ENCODE results near the gene GMPR2.

Gene GMPR2

DNA sequence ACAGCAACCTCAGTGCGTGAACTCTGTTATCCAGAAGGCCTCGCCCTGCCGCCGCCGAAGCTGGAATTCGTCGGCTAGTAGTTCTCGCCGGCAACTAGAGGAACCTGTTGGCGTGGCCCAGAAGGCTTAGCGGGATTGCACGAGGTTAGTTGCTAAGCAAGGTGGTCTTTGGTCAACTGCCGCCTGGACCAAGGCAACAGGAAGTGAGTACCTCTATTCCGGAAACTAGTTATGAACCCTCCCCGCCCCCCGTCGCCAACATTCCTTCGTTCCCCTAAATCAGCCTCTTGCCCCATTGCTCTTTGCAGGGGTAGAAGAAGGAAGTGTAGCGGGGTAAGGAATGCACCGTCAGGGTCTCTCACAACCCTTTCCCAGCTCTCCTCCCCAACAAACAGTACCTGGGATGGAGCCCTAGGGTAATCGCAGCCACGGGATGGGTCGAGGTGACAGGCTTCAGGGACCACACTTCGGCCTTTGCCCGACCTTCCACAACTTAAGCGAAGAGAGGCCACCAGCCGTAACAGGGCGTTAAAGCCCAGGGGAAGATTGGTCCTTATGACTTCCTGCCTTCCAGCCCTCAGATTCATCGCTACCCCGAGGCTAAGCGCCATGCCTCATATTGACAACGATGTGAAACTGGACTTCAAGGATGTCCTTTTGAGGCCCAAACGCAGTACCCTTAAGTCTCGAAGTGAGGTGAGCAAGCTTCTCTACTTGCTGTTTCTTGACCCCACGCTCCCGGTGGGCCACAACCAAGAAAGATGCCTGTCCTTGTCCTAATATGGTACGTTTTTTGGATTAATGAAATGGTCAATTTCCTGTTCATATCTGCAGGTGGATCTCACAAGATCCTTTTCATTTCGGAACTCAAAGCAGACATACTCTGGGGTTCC, at the start of gene GMPR2:
TSS of gene GMPR2 (plus strand) at position 285 of the 893 bp plus-strand sequence. CDS start at position 610, 325 bp downstream.
- no peaks in the 10 kb centered on the region for H3K27me3 Mint-ChIP-seq (ENCODE audit: low read depth)
- H3K4me1 Mint-ChIP-seq (ENCODE audit: low read depth), result peaks cover 33% of the 10 kb centered on the region
- H3K27ac Mint-ChIP-seq, result peak within 1 kb of the TSS; percentile 94
- no peak for DNase-seq (ENCODE audit: low spot score)
- no peaks in the 10 kb centered on the region for H3K9me3 Mint-ChIP-seq
- peak within 1 kb of the TSS; percentile 95 for H3K4me3 Mint-ChIP-seq
- H3K36me3 Mint-ChIP-seq (ENCODE audit: low read depth), result peaks cover 38% of the 10 kb centered on the region

DNA sequence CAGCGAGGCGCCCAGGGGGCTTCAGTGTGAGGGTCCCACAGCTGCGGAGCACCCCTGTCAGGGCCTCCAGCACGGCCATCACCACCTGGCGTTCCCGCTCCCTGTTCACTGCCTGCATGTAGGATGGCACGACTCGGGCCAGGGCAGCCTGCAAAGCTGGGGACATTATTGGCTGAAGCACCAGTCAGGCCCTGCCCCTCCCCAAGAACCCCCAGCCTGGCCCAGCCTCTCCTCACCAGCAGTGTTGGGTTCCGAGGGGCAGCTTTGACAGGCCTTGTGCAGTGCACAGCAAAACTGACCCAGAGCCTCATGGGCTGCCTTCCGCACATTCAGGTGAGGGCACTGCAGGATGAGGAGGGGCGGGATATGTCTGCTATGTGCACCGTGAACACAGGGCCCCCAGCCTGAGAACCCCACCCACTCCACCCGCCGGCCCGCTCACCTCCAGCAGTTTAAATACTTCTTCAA, 49.7 kb upstream of the GMPR2 start:
- no peaks in the 10 kb centered on the region for H3K27me3 Mint-ChIP-seq (ENCODE audit: low read depth)

DNA sequence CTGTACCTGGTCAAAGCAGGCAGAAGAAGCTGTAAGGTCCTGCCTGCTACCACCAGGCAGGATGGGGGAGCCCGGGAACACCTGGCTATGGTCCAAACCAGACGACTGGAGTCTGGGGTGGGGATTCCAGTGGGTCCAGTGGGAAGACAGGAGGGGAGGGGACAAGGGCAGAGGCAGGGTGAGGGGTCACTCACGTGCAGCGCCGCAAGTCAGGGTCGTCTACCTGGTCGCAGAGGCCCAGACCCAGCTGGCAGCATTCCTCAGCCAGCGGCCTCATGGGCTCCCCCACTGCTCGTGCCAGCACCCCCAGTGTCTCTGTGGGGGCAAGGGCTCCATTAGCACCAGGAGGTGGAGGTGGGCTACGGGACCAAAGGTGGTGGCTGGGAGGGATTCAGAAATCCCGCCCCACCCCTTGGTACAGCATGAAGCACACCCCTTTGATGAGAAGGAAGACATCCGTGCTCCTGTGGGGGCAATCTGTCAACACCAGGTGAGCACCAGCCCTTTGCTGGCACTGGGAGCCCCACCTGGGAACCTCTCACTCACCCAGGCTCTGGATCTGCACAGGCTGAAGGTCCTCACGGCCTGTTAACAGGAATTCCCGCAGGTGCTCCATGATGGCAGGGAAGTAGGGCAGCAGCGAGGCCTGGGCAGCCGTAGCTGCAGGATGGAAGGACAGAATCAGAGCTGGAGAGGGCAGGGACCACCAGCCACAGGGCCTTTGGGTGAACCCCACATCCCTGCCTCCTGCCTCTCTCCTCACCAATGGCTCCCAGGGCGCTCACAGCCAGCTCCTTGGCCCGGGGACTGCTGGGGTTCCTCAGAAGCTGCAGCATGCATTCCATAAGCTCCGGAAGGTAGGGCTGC, 48.4 kb upstream of the GMPR2 start:
- Mint-ChIP-seq H3K4me3 (no peak overlapping the region), H3K27ac (no peak overlapping the region), H3K4me1 (ENCODE audit: low read depth) (peaks cover 13% of the 10 kb centered on the region), H3K27me3 (ENCODE audit: low read depth) (no peaks in the 10 kb centered on the region), H3K9me3 (no peaks in the 10 kb centered on the region), H3K36me3 (ENCODE audit: low read depth) (peaks cover 42% of the 10 kb centered on the region)
- no peak for DNase-seq (ENCODE audit: low spot score)

More for the DNA sequence above, 49.7 kb upstream of the GMPR2 start:
- no peaks in the 10 kb centered on the region for H3K9me3 Mint-ChIP-seq
- no peak overlapping the region for H3K4me3 Mint-ChIP-seq
- H3K36me3 Mint-ChIP-seq (ENCODE audit: low read depth), result peaks cover 52% of the 10 kb centered on the region
- no peak for DNase-seq (ENCODE audit: low spot score)
- peaks cover 10% of the 10 kb centered on the region for H3K4me1 Mint-ChIP-seq (ENCODE audit: low read depth)
- H3K27ac Mint-ChIP-seq, result no peak overlapping the region

DNA sequence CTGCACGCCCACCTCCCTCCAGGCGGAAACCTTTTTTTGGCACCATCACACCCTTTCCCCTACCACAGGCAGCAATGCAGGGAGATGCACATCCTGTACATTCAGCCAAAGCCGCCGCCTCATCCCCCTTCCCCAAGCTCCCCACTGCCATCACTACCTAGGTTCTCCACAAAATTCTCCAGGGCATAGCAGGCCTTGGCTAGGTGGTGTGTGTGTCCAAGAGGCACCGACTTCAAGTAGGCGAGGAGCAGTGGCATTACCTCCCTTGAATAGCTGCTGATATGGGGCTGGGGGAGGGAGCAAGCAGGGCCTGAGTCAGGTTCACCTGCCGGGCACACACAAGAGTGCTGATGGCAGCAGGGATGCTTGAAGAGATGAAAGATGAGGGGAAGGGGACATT, 47.7 kb upstream of the GMPR2 start:
- H3K9me3 Mint-ChIP-seq, result no peaks in the 10 kb centered on the region
- no peak for DNase-seq (ENCODE audit: low spot score)
- H3K27me3 Mint-ChIP-seq (ENCODE audit: low read depth), result no peaks in the 10 kb centered on the region
- peaks cover 37% of the 10 kb centered on the region for H3K36me3 Mint-ChIP-seq (ENCODE audit: low read depth)
- H3K27ac Mint-ChIP-seq, result no peak overlapping the region
- no peak overlapping the region for H3K4me3 Mint-ChIP-seq
- H3K4me1 Mint-ChIP-seq (ENCODE audit: low read depth), result peaks cover 17% of the 10 kb centered on the region

DNA sequence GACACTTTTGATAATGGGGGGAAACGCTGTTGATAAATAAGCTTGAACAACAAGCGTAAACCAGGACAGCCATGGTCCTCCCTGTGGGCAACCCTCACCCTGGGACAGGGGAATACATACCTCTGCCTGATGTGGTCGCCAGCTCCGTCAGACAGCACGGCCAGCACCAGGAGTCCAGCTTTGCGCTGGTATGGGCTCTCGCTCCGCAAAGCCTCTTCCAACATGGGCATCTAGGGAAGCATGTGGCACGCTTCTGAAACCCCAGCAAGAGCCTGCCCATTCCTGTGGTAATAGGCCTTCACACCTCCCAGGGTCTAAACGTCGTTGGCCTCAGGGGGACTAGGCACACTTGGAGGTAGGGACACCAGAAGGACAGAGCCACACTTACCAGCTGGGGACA, 47.0 kb upstream of the GMPR2 start:
- no peak overlapping the region for H3K27ac Mint-ChIP-seq
- H3K4me3 Mint-ChIP-seq, result no peak overlapping the region
- no peaks in the 10 kb centered on the region for H3K27me3 Mint-ChIP-seq (ENCODE audit: low read depth)
- DNase-seq (ENCODE audit: low spot score), result no peak
- no peaks in the 10 kb centered on the region for H3K9me3 Mint-ChIP-seq
- peaks cover 18% of the 10 kb centered on the region for H3K4me1 Mint-ChIP-seq (ENCODE audit: low read depth)
- peaks cover 37% of the 10 kb centered on the region for H3K36me3 Mint-ChIP-seq (ENCODE audit: low read depth)

DNA sequence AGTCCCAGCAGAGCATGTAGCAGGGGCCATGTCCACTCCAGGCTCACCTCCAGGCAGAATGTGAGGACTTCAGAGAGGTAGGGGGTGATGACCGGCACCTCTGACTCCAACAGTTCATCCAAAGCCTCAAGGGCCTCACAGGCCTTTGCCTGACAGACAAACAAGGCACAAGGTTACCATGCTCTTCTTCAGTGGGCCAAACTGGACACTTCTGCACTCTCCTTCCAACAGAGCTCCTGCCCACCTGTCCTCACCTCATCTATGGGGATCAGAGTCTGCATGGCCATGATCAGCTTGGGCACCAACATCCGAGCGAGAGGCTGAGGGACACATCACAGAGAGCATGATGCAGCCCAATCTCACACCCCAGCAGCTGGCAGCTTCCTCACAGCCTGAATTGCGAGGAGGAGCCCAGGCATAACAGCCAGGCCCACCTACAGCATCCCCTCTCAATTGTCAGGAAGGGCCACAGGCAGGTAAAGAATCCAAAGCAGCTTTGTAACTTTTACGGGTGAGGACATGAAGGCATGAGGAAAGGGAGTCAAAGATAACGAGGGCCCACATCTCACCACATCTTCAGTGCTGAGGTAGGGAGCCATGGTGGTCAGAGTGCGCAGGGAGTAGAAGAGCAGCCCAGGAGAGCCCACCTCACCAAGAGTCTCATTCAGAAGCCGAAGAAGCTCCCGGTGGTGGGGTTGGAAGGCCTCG, 45.7 kb upstream of the GMPR2 start:
- Mint-ChIP-seq H3K36me3 (ENCODE audit: low read depth) (peaks cover 36% of the 10 kb centered on the region), H3K4me3 (peak overlapping the region; percentile 88), H3K27me3 (ENCODE audit: low read depth) (no peaks in the 10 kb centered on the region), H3K4me1 (ENCODE audit: low read depth) (peaks cover 22% of the 10 kb centered on the region), H3K27ac (peak overlapping the region; percentile 58), H3K9me3 (no peaks in the 10 kb centered on the region)
- DNase-seq (ENCODE audit: low spot score), result no peak

DNA sequence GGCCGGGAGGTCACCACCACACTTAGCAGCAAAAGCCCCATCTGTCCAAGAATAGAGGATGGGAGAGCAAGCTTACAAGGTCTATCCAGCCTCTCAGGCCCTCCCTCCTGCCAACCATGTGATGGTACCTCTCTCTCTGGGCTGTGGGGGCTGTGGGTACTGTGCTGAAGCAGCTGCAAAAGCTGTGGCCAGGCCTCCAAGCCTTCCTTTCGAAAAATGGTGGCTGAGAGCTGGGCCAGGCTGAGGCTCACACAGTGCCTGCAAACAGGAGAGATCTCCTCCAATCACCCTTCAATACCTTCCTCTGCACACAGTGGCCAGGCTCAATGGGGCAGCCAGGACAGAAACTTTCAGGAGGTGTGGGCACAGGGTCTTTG, 45.2 kb upstream of the GMPR2 start:
- peaks cover 37% of the 10 kb centered on the region for H3K36me3 Mint-ChIP-seq (ENCODE audit: low read depth)
- H3K9me3 Mint-ChIP-seq, result no peaks in the 10 kb centered on the region
- H3K4me3 Mint-ChIP-seq, result peak overlapping the region; percentile 88
- DNase-seq (ENCODE audit: low spot score), result no peak
- peaks cover 27% of the 10 kb centered on the region for H3K4me1 Mint-ChIP-seq (ENCODE audit: low read depth)
- peak overlapping the region; percentile 68 for H3K27ac Mint-ChIP-seq
- no peaks in the 10 kb centered on the region for H3K27me3 Mint-ChIP-seq (ENCODE audit: low read depth)

DNA sequence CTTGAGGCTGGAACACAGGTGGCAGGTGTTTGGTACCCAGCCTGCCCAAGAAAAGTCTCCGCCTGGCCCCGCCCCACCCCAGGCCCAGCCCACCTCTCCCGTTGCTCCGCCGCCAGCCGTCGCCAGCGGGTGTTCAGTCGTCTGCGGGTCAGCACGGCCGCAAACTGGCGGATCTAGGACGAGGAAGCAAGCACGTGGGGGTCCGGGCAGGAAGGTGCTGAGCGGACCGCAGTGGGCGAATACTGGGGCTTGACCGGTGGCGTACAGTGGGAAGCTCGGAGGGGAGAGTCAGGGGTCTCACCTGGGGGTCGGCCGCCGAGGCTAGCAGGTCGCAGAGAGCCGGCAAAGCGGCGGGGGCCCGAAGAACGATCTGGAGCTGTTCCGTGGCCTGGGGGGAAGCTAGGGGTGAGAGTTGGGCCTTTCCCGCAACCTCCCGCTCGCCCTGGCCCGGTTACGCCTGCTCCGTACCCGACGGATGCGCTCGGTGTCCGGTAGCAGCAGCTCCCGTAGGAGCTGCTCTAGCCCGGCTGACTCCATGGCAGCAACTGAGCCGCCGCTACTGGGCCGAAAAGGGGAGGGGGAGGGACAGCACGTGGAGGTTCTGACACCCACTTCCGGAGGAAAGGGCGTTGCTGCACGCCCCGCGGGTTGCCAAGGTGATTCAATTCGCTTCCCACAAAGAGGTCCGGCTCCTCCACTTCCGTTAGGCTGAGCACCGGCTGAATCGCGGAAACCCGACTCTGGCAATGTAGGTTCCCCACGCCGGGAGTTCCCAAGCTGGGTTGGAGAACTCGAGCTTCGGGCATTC, 44.3 kb upstream of the GMPR2 start, which contains the start of gene IPO4:
TSS of gene IPO4 (minus strand) at position 566 of the 808 bp plus-strand sequence. CDS start at position 537, 29 bp downstream.
- peak within 1 kb of the TSS; percentile 88 for H3K4me3 Mint-ChIP-seq
- peak; percentile 92 for DNase-seq (ENCODE audit: low spot score)
- no peaks in the 10 kb centered on the region for H3K27me3 Mint-ChIP-seq (ENCODE audit: low read depth)
- H3K27ac Mint-ChIP-seq, result peak within 1 kb of the TSS; percentile 68
- H3K9me3 Mint-ChIP-seq, result no peaks in the 10 kb centered on the region
- H3K36me3 Mint-ChIP-seq (ENCODE audit: low read depth), result peaks cover 39% of the 10 kb centered on the region
- H3K4me1 Mint-ChIP-seq (ENCODE audit: low read depth), result peaks cover 33% of the 10 kb centered on the region

DNA sequence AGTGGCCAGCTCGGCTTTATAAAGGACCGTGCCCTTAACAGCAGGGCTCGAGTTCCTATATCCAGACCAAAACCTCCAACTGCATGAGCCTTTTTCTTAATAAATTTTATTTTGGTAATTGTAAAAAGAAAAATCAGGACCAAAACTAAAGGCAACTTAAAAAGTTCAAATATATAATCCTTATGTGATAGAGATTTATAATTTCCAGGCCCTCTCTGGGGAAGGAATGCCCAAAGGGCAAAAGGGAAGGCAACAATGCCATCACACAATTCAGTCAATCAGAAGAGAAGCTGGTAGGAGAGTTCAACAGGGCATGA, 43.7 kb upstream of the GMPR2 start:
- Mint-ChIP-seq H3K27me3 (ENCODE audit: low read depth) (no peaks in the 10 kb centered on the region), H3K27ac (peak overlapping the region; percentile 68), H3K36me3 (ENCODE audit: low read depth) (peaks cover 39% of the 10 kb centered on the region), H3K4me3 (peak overlapping the region; percentile 88), H3K9me3 (no peaks in the 10 kb centered on the region), H3K4me1 (ENCODE audit: low read depth) (peaks cover 35% of the 10 kb centered on the region)
- DNase-seq (ENCODE audit: low spot score), result no peak

DNA sequence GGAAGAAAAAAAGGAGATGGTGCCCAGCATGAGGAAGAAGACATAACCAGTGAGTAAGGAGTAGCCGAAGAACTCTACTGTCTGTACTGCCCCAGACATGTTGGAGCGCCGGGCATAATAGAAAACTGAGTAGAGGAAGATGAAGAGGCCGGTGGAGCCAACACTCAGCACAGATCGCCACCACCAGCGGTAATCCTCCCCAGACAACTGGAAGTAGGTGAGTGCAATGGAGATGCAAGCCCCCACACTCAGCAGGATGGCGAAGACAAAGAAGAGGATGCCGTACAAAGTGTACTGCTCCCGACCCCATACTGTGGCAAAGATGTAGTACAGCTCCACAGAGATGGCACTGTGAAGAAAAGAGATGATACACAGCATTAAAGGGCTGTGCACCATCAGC, 43.3 kb upstream of the GMPR2 start:
- Mint-ChIP-seq H3K4me3 (no peak overlapping the region), H3K36me3 (ENCODE audit: low read depth) (peaks cover 44% of the 10 kb centered on the region)

DNA sequence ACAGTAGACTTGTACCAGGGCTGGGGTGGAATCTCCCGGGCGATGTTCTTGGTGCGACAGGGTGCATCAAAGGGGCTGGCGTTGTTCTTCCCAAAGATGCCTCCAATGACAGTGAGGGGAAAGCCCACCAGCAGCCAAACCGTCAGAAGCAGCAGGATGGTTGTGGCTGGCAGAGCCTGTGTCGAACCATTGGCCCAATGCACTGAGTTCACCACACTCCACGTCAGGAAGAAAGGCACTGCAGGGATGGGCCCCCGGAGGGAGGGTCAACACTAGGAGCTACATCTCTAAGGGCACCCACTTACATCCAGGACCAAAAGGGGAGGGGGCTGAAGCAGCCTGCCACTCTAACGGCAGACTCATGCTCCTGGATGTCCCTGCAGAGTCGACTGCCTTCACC, 42.3 kb upstream of the GMPR2 start:
- Mint-ChIP-seq H3K27ac (no peak overlapping the region), H3K4me1 (ENCODE audit: low read depth) (peaks cover 46% of the 10 kb centered on the region), H3K27me3 (ENCODE audit: low read depth) (no peaks in the 10 kb centered on the region), H3K4me3 (no peak overlapping the region), H3K9me3 (no peaks in the 10 kb centered on the region), H3K36me3 (ENCODE audit: low read depth) (peaks cover 42% of the 10 kb centered on the region)
- no peak for DNase-seq (ENCODE audit: low spot score)

More for the DNA sequence above, 43.3 kb upstream of the GMPR2 start:
- Mint-ChIP-seq H3K27me3 (ENCODE audit: low read depth) (no peaks in the 10 kb centered on the region), H3K27ac (peak overlapping the region; percentile 68), H3K4me1 (ENCODE audit: low read depth) (peaks cover 39% of the 10 kb centered on the region), H3K9me3 (no peaks in the 10 kb centered on the region)
- DNase-seq (ENCODE audit: low spot score), result no peak

DNA sequence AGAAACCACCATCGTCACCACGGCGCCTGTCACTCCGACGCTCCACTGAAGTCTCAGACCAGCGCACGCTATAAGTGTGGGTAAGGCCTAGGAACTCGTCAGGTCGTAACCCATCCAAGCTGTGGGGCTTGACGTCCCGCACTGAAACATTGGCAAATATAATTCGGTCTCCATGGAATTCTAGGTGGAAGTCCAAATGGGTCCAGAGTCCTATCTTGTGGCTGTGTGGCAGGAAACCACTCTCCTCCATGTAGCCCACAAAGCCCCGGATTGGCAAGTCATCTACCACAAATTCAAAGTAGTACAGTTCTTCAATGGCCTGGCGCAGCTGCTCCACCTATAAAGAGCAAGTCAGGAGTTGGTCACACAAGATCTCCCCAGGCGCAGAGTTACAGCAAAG, 39.8 kb upstream of the GMPR2 start:
- no peak for DNase-seq (ENCODE audit: low spot score)
- Mint-ChIP-seq H3K9me3 (no peaks in the 10 kb centered on the region), H3K4me1 (ENCODE audit: low read depth) (peaks cover 46% of the 10 kb centered on the region), H3K27ac (no peak overlapping the region), H3K27me3 (ENCODE audit: low read depth) (no peaks in the 10 kb centered on the region), H3K36me3 (ENCODE audit: low read depth) (peaks cover 40% of the 10 kb centered on the region), H3K4me3 (peak overlapping the region; percentile 9)
